HG03135 (cell line): ENCODE data around the gene FMN2.

ENCODE experiments used
- ATAC-seq: cut with Tn5 transposase; IDR thresholded peaks from one replicate; pipeline ENCODE4 v1.9.1; 2021; ENCODE audit warnings: mild to moderate bottlenecking, moderate library complexity; ENCODE audit not compliant: unreplicated experiment

The FMN2 gene

GRCh38 chr1:240192851-240193250 lies 101.2 kb downstream of the FMN2 start:
- ATAC-seq: no peak

GRCh38 chr1:240193679-240194078 lies 102.0 kb downstream of the FMN2 start:
- ATAC-seq: no peak

DNA sequence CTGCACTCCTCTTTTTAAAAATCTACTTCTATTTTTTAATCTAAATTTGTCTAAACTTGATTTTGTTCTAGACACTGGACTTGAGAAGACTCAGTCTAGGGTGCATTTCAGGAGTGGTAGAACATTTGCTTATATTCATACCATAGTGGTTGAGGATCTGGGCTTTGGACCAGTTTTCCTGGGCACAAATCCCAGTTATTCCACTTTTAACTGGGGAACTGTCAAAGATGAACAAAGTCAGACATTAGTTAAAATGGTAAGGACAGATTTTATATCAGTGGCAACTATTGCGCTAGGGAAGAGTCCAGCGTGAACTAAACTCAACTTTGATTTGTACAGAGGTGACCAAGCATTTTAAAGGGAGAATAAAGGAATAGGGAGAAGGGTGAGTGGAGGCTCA lies 102.4 kb downstream of the FMN2 start:
- ATAC-seq: no peak

GRCh38 chr1:240198376-240198775 lies 106.7 kb downstream of the FMN2 start:
- no peak for ATAC-seq

GRCh38 chr1:240199758-240200645 lies 108.3 kb downstream of the FMN2 start:
- ATAC-seq: no peak

GRCh38 chr1:240201931-240202330 lies 110.2 kb downstream of the FMN2 start:
- no peak for ATAC-seq

DNA sequence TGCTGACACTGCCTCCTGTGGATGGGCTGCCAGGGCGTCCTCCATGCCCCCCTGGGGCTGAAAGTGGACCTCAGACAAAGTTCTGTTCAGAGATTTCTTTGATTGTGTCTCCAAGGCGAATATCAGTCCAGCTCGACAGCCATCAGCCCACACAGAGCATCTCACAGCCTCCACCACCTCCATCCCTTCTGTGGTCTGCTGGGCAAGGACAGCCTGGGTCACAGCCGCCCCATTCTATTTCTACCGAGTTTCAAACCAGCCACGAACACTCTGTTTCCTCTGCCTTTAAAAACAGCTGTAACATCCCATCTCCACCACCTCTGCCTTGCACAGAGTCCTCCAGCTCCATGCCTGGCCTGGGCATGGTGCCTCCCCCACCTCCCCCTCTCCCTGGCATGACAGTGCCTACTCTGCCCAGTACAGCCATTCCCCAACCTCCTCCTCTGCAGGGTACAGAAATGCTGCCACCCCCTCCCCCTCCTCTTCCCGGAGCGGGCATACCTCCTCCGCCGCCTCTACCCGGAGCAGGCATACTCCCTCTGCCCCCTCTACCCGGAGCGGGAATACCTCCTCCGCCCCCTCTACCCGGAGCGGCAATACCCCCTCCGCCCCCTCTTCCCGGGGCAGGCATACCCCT lies 115.5 kb downstream of the FMN2 start:
- ATAC-seq: no peak

DNA sequence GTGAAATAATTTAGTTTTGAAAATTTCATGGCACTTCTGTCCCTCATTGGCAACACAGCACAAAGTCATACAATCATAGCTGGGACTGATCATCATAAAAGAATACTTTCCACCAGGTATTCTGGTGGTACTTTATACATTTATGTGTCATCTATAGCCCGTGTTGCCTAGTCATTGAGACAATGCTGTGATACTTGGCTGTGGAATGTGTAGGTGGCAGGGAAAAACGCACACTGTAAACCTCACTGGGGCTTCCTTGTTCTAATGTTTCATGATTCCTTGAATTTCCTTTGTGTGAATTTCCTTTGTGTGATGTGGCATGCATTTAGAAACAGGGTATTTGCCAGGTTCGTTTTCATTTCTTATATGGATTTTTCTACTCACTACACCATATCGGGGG lies 118.3 kb downstream of the FMN2 start:
- no peak for ATAC-seq

- ATAC-seq: no peak
These were observed 120.9 kb downstream of the FMN2 start for GRCh38 chr1:240212556-240212955.

DNA sequence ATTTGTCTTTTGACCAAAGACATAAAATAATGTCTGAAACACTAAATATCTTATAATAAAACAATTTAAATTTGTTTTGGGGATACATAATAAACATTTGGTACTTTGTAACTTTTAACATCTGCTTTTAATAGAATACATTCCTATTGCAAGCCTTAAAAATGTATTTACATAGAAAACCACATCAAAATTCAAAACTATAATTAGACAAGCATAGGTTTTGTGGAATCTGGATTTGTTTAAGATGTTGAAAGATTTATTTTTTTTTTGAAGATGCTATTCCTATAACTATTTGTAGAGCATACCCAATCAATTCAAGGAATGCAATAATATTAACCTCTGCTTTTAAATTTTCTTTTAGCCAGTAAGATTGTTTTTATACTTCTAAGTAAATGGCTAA lies 125.7 kb downstream of the FMN2 start:
- ATAC-seq: no peak

GRCh38 chr1:240219104-240219503 lies 127.4 kb downstream of the FMN2 start:
- ATAC-seq: no peak

DNA sequence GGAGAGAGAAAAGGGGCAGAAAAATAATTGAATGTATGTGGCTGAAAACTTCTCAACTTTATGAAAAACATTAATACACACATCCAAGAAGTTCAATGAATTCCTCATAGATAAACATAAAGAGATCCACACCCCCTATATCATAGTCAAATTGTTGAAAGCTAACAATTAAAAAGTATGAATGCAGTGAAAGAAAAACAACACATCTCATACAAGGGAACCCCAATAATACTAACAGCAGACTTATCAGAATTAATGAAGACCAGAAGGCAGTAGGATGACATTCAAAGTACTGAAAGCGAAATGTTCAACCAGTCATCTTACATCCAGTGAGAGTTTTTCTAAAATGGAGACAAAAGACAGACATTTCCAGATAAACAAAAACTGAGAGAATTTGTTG lies 134.4 kb downstream of the FMN2 start:
- ATAC-seq: no peak

- no peak for ATAC-seq
These were observed 139.1 kb downstream of the FMN2 start for GRCh38 chr1:240230816-240231215.

GRCh38 chr1:240232530-240232929 lies 140.8 kb downstream of the FMN2 start:
- ATAC-seq: no peak

DNA sequence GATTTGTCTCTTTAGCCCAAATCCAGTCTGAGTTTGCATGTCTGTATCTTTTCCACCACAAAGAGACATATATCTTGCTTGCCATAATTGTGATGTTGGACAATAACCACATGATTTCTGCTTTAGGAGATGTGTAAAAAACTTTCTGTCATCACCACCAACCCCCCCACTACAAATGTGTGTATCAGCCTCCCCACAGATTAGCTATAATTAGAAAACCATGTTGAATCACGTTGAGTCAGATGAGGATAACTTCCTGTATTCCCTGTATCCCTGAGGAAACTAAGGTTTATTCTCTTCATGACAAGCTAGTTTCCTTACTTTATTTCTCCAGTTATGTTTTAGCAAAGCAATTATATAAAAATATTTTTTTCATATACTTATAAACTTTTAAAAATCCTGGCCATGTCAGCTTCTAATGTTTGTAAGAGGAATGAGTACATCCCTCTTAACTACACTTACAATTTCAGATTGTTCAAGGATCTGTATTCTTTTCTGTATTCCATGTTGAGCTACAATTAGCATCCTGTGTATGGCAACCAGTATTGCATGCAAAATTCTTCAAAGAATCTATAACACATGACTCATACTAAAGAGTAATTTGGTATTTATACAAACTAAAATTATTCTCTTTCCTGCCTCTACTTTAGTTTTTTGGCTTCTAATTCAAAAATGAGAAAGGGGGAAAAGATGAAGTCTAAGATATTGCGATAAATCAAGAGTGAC lies 143.0 kb downstream of the FMN2 start:
- no peak for ATAC-seq

GRCh38 chr1:240235521-240236288 lies 144.0 kb downstream of the FMN2 start:
- ATAC-seq: no peak

- ATAC-seq: no peak
These were observed 145.6 kb downstream of the FMN2 start for GRCh38 chr1:240237305-240237721.

DNA sequence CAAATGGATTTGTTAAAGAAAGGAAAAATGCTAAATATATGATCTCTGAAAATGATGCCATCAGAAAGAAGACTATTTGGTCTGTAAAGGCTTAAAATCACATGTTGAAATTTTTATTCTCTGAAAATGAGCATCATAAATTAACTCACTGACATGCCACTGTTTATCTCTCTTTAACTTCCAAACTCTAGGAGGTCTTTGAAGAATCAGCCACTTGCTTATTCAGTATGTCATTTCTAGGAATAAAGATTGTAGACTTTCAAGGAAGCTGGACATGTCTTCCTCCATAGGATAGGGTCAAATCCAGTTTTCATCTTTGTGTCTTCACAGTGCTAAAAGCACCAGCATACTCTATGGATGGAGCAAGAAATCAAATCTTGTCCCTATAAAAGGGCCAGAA lies 147.6 kb downstream of the FMN2 start:
- no peak for ATAC-seq

DNA sequence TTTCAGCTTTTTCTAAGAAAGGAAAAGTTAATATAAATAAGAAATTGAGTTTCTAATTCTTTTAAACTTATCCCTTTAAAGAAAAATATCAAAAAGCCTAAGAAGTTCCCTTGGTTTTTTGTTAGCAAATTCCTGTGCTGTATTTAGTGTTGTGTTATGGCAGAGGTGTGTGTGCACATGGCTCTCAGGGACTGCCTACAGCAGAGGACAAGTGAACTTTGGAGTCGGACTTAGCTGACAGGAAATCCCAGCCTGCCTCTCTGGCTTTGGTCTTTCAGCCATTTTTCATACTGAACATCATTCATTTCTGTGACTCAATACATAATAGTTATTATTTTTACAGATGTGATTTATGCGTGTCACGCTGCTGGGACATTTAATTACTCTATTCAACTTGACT lies 149.6 kb downstream of the FMN2 start:
- ATAC-seq: no peak

DNA sequence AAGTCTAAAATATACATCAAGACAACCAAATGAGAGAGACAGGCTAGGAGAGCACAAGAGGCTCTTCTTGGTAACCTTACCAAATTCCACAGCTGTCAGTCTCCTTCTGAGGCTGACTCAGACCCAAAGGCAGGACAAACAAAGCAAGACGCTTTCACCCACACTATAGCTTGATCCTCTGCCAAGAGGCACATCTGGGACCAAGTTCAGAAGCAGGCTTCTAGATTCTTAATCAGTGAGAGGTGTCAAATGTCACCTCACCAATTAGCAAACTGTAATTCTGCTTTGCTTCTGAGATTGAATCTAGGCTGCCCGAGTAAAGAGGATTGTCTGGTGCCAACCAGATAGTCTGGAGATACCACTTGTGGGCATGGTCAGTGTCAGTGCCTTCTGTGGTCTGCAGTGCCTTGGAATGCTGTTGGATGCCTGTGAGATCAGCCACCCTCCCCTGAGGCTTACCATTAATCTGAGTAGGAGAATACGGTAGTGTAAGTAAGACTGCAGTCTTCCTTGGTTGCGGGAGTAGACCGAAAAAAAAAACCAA lies 151.0 kb downstream of the FMN2 start:
- no peak for ATAC-seq
